Measurements from ENCODE around the gene CRHR2. TPM values are rescaled to one million over a fixed set of nuclear protein-coding genes. Genes with fewer than 3 reads are reported as not detected.

CRHR2 gene
- total and polyA plus RNA-seq, 2 of the 13 experiments (the other 11 are each of a cell fraction or from before 2014, with no cell fraction given), result not detected

DNA sequence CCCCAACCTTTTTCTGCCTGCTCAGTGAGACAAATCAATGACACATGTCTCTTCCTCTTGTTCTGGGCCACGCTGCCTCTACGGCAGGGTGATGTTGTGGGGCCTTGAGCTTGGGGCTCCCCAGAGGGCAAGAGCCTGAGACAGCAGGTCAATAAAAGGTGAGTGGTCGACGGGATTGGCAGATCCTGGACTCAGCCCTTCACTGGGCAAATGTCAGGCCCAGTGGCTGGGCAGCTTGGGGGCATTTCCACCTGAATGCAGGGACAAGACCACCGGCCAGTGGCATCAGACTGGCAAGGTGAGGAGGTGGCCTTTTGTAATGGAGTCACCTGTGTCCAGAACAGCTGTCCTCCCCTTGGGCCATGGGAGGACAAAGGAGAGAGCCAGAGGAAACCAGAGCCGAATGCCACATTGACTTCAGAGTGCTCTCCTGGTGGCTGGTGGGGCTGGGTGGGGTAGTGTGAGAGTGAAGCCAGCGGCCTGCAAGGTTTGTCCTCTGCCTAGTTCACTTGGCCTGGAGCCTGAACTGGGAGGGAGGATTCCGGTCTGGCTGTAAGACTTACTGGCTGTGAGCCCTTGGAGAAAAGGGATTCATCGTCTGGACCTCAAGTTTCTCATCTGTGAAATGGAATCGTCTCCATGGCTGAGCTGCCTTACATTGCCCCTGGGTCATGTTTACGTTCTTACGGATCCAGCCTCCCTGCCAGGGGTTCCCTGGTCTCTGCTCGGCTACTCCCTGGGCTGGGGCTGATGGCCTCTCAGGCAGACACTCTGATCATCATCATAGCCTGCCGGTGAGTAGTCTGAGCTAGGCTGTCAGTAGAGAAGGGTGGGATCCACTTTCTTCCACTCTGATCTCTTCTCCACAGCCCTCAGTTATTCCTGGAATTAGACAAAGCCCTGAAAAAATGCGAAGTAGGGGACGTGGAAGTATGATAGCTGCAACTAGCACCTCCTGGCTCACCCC, 25.4 kb upstream of the CRHR2 start (continued):
- TF ChIP-seq CTCF (CRISPR knock-in tag; IDR thresholded peaks at IDR 0.05) (no peak), ZNF891 (CRISPR knock-in tag; IDR thresholded peaks at IDR 0.05) (no peak), KAT2B (IDR thresholded peaks at IDR 0.05; ENCODE audit: borderline replicate concordance, low read depth, low read length) (no peak), ZNF20 (CRISPR knock-in tag; IDR thresholded peaks at IDR 0.05) (no peak)

GRCh38 chr7:30706908-30707307, 24.7 kb upstream of the CRHR2 start:
- H3K79me2 ChIP-seq (ENCODE audit: insufficient read depth, low read length), result no peaks in the 10 kb centered on the region
- H3K36me3 ChIP-seq (replicated peaks in 1 of 2; ENCODE audit: control insufficient read depth in 1 of 2, insufficient read depth in 2 of 2, low read length in 2 of 2), result no peaks in the 10 kb centered on the region
- H3K4me3 ChIP-seq (replicated peaks in 1 of 3; ENCODE audit: insufficient read depth in 1 of 3, low read depth in 2 of 3, low read length in 3 of 3), result no peak overlapping the region
- WGBS (ENCODE audit: low lambda C conversion rate), result 32% methylated on average over 5 of the region's 6 CpGs
- peaks cover 4 to 8% of the 10 kb centered on the region in 2 experiments; a peak in 3 of 5 replicates for H3K27me3 ChIP-seq (ENCODE audit: control insufficient read depth in 1 of 2, insufficient read depth in 2 of 2, low read length in 2 of 2)
- no peak for DNase-seq (ENCODE audit: low spot score)
- H3K27ac ChIP-seq (ENCODE audit: extremely low read length, insufficient read depth, low read length), result no peak overlapping the region
- FAIRE-seq, result no peak
- POLR2A ChIA-PET, result no interaction called here
- intact Hi-C loops (cut with micrococcal nuclease; ENCODE audit: unreplicated experiment), result no loop called here
- CTCF ChIA-PET (ENCODE audit: low intra/inter-chr PET ratio, low total read pairs), result no interaction called here
- in situ Hi-C loops (cut with HindIII; ENCODE audit: extremely low pct_ligation_motif_present, low pct_unique_long_range_greater_than_20kb), result no loop called here
- no peak overlapping the region for H2AFZ ChIP-seq (ENCODE audit: low read length)
- TF ChIP-seq ZNF678 (CRISPR knock-in tag; IDR thresholded peaks at IDR 0.05) (no peak), ZNF841 (CRISPR knock-in tag; IDR thresholded peaks at IDR 0.05; ENCODE audit: borderline replicate concordance) (no peak), NFRKB (IDR thresholded peaks at IDR 0.05) (no peak)
- 0 out of 2 replicates have a peak, but pooled peaks cover 7% of the 10 kb centered on the region for H3K4me1 ChIP-seq (ENCODE audit: insufficient read depth, low read length)
- H4K20me1 ChIP-seq (ENCODE audit: insufficient read depth, low read length), result no peaks in the 10 kb centered on the region
- no TSS peak for BruUV-seq (replicated peaks)
- no peak for ATAC-seq
- H3K9me3 ChIP-seq (ENCODE audit: low read length), result no peaks in the 10 kb centered on the region
- no peak overlapping the region for H3K9ac ChIP-seq (ENCODE audit: insufficient read depth, low read depth, low read length)
- no peak overlapping the region for H3K4me2 ChIP-seq (ENCODE audit: low read depth, low read length)
